IMR-90 (cell line): ENCODE data around the gene SUSD1. TPM values are rescaled to one million over a fixed set of nuclear protein-coding genes. Genes with fewer than 3 reads are reported as not detected.

Experiments used
- ATAC-seq: fragments of 200-7000 bp; cut with Tn5 transposase; 2 replicates; pipeline ENCODE4 v1.9.1; 2020; ENCODE audit warnings: low read depth, mild to moderate bottlenecking, moderate library complexity
- BruUV-seq: library from RNA; stranded (reverse); fragments of 400-500 nt; replicated peaks from 2 replicates; lab custom pipeline; 2021; lab: Mats Ljungman, UMichigan
- CTCF ChIA-PET: fragments of 300-600 bp; formaldehyde crosslinking; extraction: SDS; loops from one replicate; lab custom pipeline; 2021; ENCODE audit warnings: antibody characterized with exemption; lab: Yijun Ruan, JAX
- POLR2A ChIA-PET: fragments of 300-600 bp; sonication (Branson Sonifier 250); formaldehyde crosslinking; loops from one replicate; lab custom pipeline; 2022; ENCODE audit warnings: antibody characterized with exemption; ENCODE audit not compliant: unreplicated experiment; lab: Charles Lee
- DNase-seq: peaks from one replicate; pipeline ENCODE4 v3.0.0; 2013
- H2AFZ ChIP-seq: replicated peaks from 2 replicates; pipeline ENCODE3; 2013; ENCODE audit warnings: low read length, mild to moderate bottlenecking; ENCODE audit not compliant: poor library complexity
- H2AK5ac ChIP-seq: 2 replicates; pipeline ENCODE4 v1.6.1; 2013; ENCODE audit warnings: low read depth, low read length, inconsistent platforms
- H2AK9ac ChIP-seq: replicated peaks from 2 replicates; pipeline ENCODE3; 2013; ENCODE audit warnings: mild to moderate bottlenecking, low read depth, low read length, moderate library complexity; ENCODE audit not compliant: poor library complexity
- H2BK120ac ChIP-seq: 2 replicates; pipeline ENCODE4 v1.6.1; 2013; ENCODE audit warnings: low read depth, low read length, inconsistent platforms
- H2BK15ac ChIP-seq: 3 replicates; pipeline ENCODE4 v1.6.1; 2013; ENCODE audit warnings: low read depth, low read length, inconsistent platforms
- H2BK20ac ChIP-seq: 2 replicates; pipeline ENCODE4 v1.6.1; 2013; ENCODE audit warnings: low read depth, mild to moderate bottlenecking, inconsistent platforms, low read length, moderate library complexity
- H2BK5ac ChIP-seq: 2 replicates; pipeline ENCODE4 v1.6.1; 2013; ENCODE audit warnings: mild to moderate bottlenecking, low read depth, low read length, inconsistent platforms; ENCODE audit not compliant: poor library complexity, severe bottlenecking
- H3K14ac ChIP-seq: replicated peaks from 2 replicates; pipeline ENCODE4 v1.6.1; 2013; ENCODE audit warnings: low read depth, low read length, inconsistent platforms
- H3K18ac ChIP-seq: 2 replicates; pipeline ENCODE4 v1.6.1; 2013; ENCODE audit warnings: low read depth, low read length, control low read depth
- H3K23ac ChIP-seq: 2 replicates; pipeline ENCODE4 v1.6.1; 2013; ENCODE audit warnings: low read depth, low read length, inconsistent platforms
- H3K27ac ChIP-seq: 2 replicates; pipeline ENCODE4 v1.5.1; 2013; ENCODE audit warnings: mild to moderate bottlenecking, control low read depth, low read length; ENCODE audit not compliant: insufficient read depth
- H3K27me3 ChIP-seq: 2 replicates; pipeline ENCODE4 v1.6.1; 2013; ENCODE audit warnings: low read length; ENCODE audit not compliant: control insufficient read depth, insufficient read depth
- H3K36me3 ChIP-seq: 2 replicates; pipeline ENCODE4 v1.6.1; 2013; ENCODE audit warnings: low read length, mixed read lengths; ENCODE audit not compliant: control insufficient read depth, insufficient read depth
- H3K4ac ChIP-seq: 2 replicates; pipeline ENCODE4 v1.6.1; 2013; ENCODE audit warnings: low read depth, low read length, inconsistent platforms
- H3K4me1 ChIP-seq: 2 replicates; pipeline ENCODE4 v1.6.1; 2013; ENCODE audit warnings: low read length, mixed read lengths; ENCODE audit not compliant: control insufficient read depth, insufficient read depth
- H3K4me2 ChIP-seq: 2 replicates; pipeline ENCODE4 v1.6.1; 2013; ENCODE audit warnings: low read depth, mild to moderate bottlenecking, control low read depth, low read length, moderate library complexity
- H3K4me3 ChIP-seq: 2 replicates; pipeline ENCODE4 v1.5.1; 2013; ENCODE audit warnings: low read depth, mild to moderate bottlenecking, control low read depth, low read length, moderate library complexity; ENCODE audit not compliant: insufficient read depth
- H3K56ac ChIP-seq: 2 replicates; pipeline ENCODE4 v1.6.1; 2013; ENCODE audit warnings: low read length, inconsistent platforms; ENCODE audit not compliant: insufficient read depth; ENCODE audit errors: extremely low read depth
- H3K79me1 ChIP-seq, 2 experiments: 2 replicates each; pipeline ENCODE4 v1.6.1; 2013; ENCODE audit warnings: low read length in 2 of 2, inconsistent platforms in 1 of 2, low read depth in 1 of 2
- H3K9ac ChIP-seq: 2 replicates; pipeline ENCODE4 v1.6.1; 2013; ENCODE audit warnings: low read depth, low read length, control low read depth
- H3K9me1 ChIP-seq: 2 replicates; pipeline ENCODE4 v1.6.1; 2013; ENCODE audit warnings: low read length, inconsistent platforms; ENCODE audit not compliant: insufficient read depth
- H3K9me3 ChIP-seq: 2 replicates; pipeline ENCODE4 v1.6.1; 2013; ENCODE audit warnings: low read length; ENCODE audit not compliant: control insufficient read depth, insufficient read depth
- H4K20me1 ChIP-seq: 2 replicates; pipeline ENCODE4 v1.6.1; 2013; ENCODE audit warnings: low read length, inconsistent platforms; ENCODE audit not compliant: insufficient read depth
- H4K5ac ChIP-seq: 2 replicates; pipeline ENCODE4 v1.6.1; 2013; ENCODE audit warnings: mild to moderate bottlenecking, low read depth, low read length, control low read depth
- H4K8ac ChIP-seq, 2 experiments: 2 replicates each; pipeline ENCODE4 v1.6.1; 2013; ENCODE audit warnings: low read depth in 2 of 2, low read length in 2 of 2, control low read depth in 1 of 2, inconsistent platforms in 1 of 2
- H4K91ac ChIP-seq: 2 replicates; pipeline ENCODE4 v1.6.1; 2013; ENCODE audit warnings: low read depth, low read length, inconsistent platforms; ENCODE audit not compliant: insufficient read depth
- BHLHE40 ChIP-seq: fragments of 150-350 bp; IDR thresholded peaks from 2 replicates; pipeline ENCODE4 v1.6.1; 2016; ENCODE audit warnings: mild to moderate bottlenecking, low read depth, low read length
- CHD1 ChIP-seq: IDR thresholded peaks from 2 replicates; pipeline ENCODE4 v1.6.1; 2012; ENCODE audit warnings: low read depth, low read length, improper control_type of control experiment
- ELK1 ChIP-seq: fragments of 150-350 bp; IDR thresholded peaks from 2 replicates; pipeline ENCODE4 v1.6.1; 2016; ENCODE audit warnings: low read depth, mild to moderate bottlenecking, low read length, moderate library complexity, borderline replicate concordance
- FOS ChIP-seq: fragments of 150-350 bp; IDR thresholded peaks from 2 replicates; pipeline ENCODE4 v1.6.1; 2016; ENCODE audit warnings: low read depth, low read length
- MAFK ChIP-seq: IDR thresholded peaks from 2 replicates; pipeline ENCODE4 v1.6.1; 2012; ENCODE audit warnings: low read depth, low read length, improper control_type of control experiment
- MAZ ChIP-seq: IDR thresholded peaks from 2 replicates; pipeline ENCODE4 v1.6.1; 2012; ENCODE audit warnings: low read depth, mild to moderate bottlenecking, low read length, improper control_type of control experiment, moderate library complexity, borderline replicate concordance
- MXI1 ChIP-seq: IDR thresholded peaks from 2 replicates; pipeline ENCODE4 v1.6.1; 2012; ENCODE audit warnings: low read depth, mild to moderate bottlenecking, low read length, moderate library complexity, borderline replicate concordance
- POLR2A ChIP-seq: IDR thresholded peaks from 2 replicates; pipeline ENCODE4 v1.6.1; 2012; ENCODE audit warnings: mild to moderate bottlenecking, low read depth, low read length
- RAD21 ChIP-seq: IDR thresholded peaks from 2 replicates; pipeline ENCODE4 v1.6.1; 2012; ENCODE audit warnings: low read length, improper control_type of control experiment
- RCOR1 ChIP-seq: IDR thresholded peaks from 2 replicates; pipeline ENCODE4 v1.6.1; 2012; ENCODE audit warnings: mild to moderate bottlenecking, low read length, improper control_type of control experiment; ENCODE audit not compliant: insufficient replicate concordance
- RFX5 ChIP-seq: IDR thresholded peaks from 2 replicates; pipeline ENCODE4 v1.8.0; 2012; ENCODE audit warnings: low read depth, mild to moderate bottlenecking, low read length, moderate library complexity
- USF2 ChIP-seq: fragments of 150-350 bp; IDR thresholded peaks from 2 replicates; pipeline ENCODE4 v1.6.1; 2017; ENCODE audit warnings: mild to moderate bottlenecking, antibody characterized with exemption, low read length, low read depth
- WGBS, 2 experiments: methylation state at CpG; one replicate each; pipeline versions ENCODE4 v1.1.5 to v1.1.7; 2013; ENCODE audit warnings: missing lambda C conversion rate in 2 of 2; ENCODE audit not compliant: insufficient read length in 1 of 2; ENCODE audit errors: extremely low coverage in 2 of 2; 5-methylcytosine and 5-hydroxymethylcytosine counted together
- dilution Hi-C: fragments of 300-500 bp; cut with HindIII; formaldehyde crosslinking; loops from one replicate; pipeline ENCODE4 v1.14.3; 2018; ENCODE audit warnings: low sequenced_read_pairs; ENCODE audit not compliant: unreplicated experiment
- in situ Hi-C: fragments of 300-500 bp; cut with MboI; formaldehyde crosslinking; loops from 3 replicates; pipeline ENCODE4 v1.14.3; 2019; ENCODE audit warnings: low sequenced_read_pairs, inconsistent platforms, mixed read lengths
- intact Hi-C: fragments of 100-400 bp; cut with micrococcal nuclease; formaldehyde crosslinking; loops from 2 replicates; pipeline ENCODE4 v1.10.0; 2022
- polyA plus RNA-seq, 3 experiments: library from polyadenylated mRNA; depleted of rRNA; stranded (reverse); fragments of >200 nt; gene quantifications; 2 replicates each; pipeline ENCODE4 v1.2.3, GENCODE V29; 2012; ENCODE audit warnings: low replicate concordance in 1 of 3
- total RNA-seq: library from RNA; depleted of rRNA; stranded (reverse); fragments of >200 nt; gene quantifications from 2 replicates; pipeline ENCODE4 v1.2.3, GENCODE V29; 2012
- TF ChIP-seq, protein P1 (sequence below): conservative IDR thresholded peaks from 2 replicates; pipeline ENCODE4 v1.5.1; 2012; ENCODE audit warnings: mild to moderate bottlenecking, low read depth, low read length, improper control_type of control experiment

Gene SUSD1
- total and polyA plus RNA-seq, 2 of the 4 experiments (the other 2 are of a cell fraction): 4.0 to 4.7 TPM

DNA sequence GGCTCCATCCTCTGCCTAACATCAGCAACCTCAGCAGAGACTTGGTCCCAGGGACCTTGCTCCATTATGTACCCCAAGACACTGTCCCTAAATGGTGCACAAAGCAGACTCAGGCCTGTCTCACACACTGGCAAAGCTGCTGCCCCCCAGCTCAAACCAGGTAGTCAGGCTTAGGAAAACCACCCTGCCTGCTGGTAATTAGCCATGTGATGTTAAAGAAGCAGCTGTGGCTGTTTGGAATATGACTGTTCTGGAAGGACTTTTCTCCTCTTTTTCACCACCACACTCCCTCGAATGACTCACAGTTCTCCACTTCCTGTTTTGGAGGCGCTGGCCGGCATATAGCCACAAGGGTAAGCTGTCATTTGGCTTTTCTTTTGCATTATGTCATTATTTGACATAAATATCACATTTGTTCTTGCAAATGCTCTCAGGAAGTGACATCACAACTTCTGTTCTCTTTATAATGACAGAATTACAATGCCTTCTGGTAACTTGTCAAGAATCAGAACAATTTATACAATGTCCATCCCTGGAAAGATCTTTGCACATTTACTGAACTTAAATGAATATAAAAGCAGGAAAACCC is 113.9 kb downstream of the SUSD1 start (continued):
- TF ChIP-seq RAD21: peak; percentile 22
- TF ChIP-seq MAFK: no peak
- peak; percentile 48 for TF ChIP-seq POLR2A

DNA sequence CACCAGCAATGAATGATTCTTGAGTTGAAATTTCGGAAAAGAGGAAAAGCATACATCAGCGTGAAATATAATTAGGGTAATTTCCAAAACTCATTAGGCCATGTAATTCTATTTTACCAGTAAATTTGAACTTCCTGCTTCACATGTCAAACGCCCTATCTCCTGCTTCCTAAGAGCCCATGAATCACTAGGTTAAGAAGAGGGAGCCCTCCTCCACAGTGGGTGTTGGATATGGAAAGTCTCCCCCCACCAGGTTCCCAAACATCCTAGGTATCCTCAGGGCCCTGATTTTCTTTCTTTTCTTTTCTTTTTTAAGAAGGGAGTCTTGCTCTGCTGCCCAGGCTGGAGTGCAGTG is 115.2 kb downstream of the SUSD1 start:
- ChIA-PET POLR2A (interaction anchor here (0.6 kb wide), 1 partner anchor 11 kb away, joined by 3 read pairs; no protein-coding TSS in a partner anchor), CTCF (interaction anchor here (2.2 kb wide), 1 partner anchor 16 kb away, joined by 6 read pairs; no protein-coding TSS in a partner anchor)
- Histone ChIP-seq H2BK120ac (peak overlapping the region; percentile 99), H2BK5ac (peak overlapping the region; percentile 100), H3K36me3 (no peaks in the 10 kb centered on the region), H3K4me2 (no peak overlapping the region), H2AFZ (no peak overlapping the region), H2AK5ac (peak overlapping the region; percentile 100), H3K23ac (peak overlapping the region; percentile 64; the same call in 1 of the 2 replicates), H3K4me1 (peaks cover 21% of the 10 kb centered on the region), H3K18ac (peak overlapping the region; percentile 95), H4K91ac (peak overlapping the region; percentile 99), H4K5ac (peak overlapping the region; percentile 95), H3K9me1 (peaks cover 22% of the 10 kb centered on the region), H3K79me1 (peaks cover 6 to 20% of the 10 kb centered on the region in 2 experiments; a peak in 2 of 4 replicates), H2AK9ac (peak overlapping the region; percentile 63), H3K56ac (peak overlapping the region; percentile 58; the same call in 1 of the 2 replicates), H3K27me3 (no peaks in the 10 kb centered on the region), H3K27ac (peak overlapping the region; percentile 97), H3K4me3 (no peak overlapping the region), H3K14ac (peak overlapping the region; percentile 91), H3K9ac (no peak overlapping the region), H2BK20ac (peak overlapping the region; percentile 99), H4K20me1 (no peaks in the 10 kb centered on the region), H3K9me3 (no peaks in the 10 kb centered on the region), H2BK15ac (peak overlapping the region; percentile 93), H4K8ac (peak overlapping the region; percentile 88 to 95), H3K4ac (peak overlapping the region; percentile 99)
- DNase-seq (no peak), ATAC-seq (no peak)
- dilution Hi-C loops: no loop called here
- TF ChIP-seq BHLHE40 (no peak), CHD1 (no peak), FOS (no peak), MXI1 (no peak), RCOR1 (no peak), POLR2A (no peak), RAD21 (no peak), MAZ (no peak), USF2 (no peak), MAFK (no peak), RFX5 (no peak), ELK1 (no peak)
- TF ChIP-seq, protein P1, sequence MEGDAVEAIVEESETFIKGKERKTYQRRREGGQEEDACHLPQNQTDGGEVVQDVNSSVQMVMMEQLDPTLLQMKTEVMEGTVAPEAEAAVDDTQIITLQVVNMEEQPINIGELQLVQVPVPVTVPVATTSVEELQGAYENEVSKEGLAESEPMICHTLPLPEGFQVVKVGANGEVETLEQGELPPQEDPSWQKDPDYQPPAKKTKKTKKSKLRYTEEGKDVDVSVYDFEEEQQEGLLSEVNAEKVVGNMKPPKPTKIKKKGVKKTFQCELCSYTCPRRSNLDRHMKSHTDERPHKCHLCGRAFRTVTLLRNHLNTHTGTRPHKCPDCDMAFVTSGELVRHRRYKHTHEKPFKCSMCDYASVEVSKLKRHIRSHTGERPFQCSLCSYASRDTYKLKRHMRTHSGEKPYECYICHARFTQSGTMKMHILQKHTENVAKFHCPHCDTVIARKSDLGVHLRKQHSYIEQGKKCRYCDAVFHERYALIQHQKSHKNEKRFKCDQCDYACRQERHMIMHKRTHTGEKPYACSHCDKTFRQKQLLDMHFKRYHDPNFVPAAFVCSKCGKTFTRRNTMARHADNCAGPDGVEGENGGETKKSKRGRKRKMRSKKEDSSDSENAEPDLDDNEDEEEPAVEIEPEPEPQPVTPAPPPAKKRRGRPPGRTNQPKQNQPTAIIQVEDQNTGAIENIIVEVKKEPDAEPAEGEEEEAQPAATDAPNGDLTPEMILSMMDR: no peak
- in situ Hi-C loops: no loop called here
- no CpG with 5 or more reads among the region's 3 CpGs for WGBS, 2 experiments
- no TSS peak for BruUV-seq
- intact Hi-C loops: no loop called here
